K562 (cell line): ENCODE measurements around the gene VWA5B1. TPM values are rescaled to one million over a fixed set of nuclear protein-coding genes. Genes with fewer than 3 reads are reported as not detected.

Experiments
- ATAC-seq: fragments of 200-7000 bp; cut with Tn5 transposase; 3 replicates; pipeline ENCODE4 v1.9.1; 2020; ENCODE audit warnings: moderate library complexity
- BruUV-seq: library from RNA; stranded (reverse); fragments of 400-500 nt; replicated peaks from 2 replicates; lab custom pipeline; 2021; lab: Mats Ljungman, UMichigan
- CTCF ChIA-PET: fragments of 300-600 bp; formaldehyde crosslinking; extraction: SDS; loops from one replicate; lab custom pipeline; 2021; ENCODE audit warnings: low intra/inter-chr PET ratio; lab: Yijun Ruan, JAX
- POLR2A ChIA-PET: fragments of 300-600, 350-650 bp; sonication (Branson Sonifier 250); formaldehyde crosslinking; extraction: SDS; loops from one replicate; lab custom pipeline; 2021; ENCODE audit warnings: antibody characterized with exemption, inconsistent platforms; lab: Yijun Ruan, JAX
- DNase-seq, 4 experiments: peaks; one replicate each; pipeline versions ENCODE4 v3.0.0 to v3.0.0-alpha.2; 2011 to 2018; ENCODE audit warnings: low spot score in 3 of 4, mixed read lengths in 3 of 4; ENCODE audit errors: extremely low read depth in 1 of 4
- FAIRE-seq: peaks from 2 replicates; lab custom pipeline; 2011; peaks lifted over from hg19 to GRCh38; lab: Jason Lieb, UNC
- H2AFZ ChIP-seq: 2 replicates; pipeline ENCODE4 v1.6.0; 2011; ENCODE audit warnings: low read depth, low read length, control low read depth, inconsistent platforms
- H3K27ac ChIP-seq: fragments of 200-600 bp; 3 replicates; pipeline ENCODE4 v1.8.0; 2011; ENCODE audit warnings: low read depth, mild to moderate bottlenecking, control low read depth, inconsistent platforms, low read length, moderate library complexity, mixed read lengths; ENCODE audit errors: extremely low read depth
- H3K27me3 ChIP-seq, 2 experiments: fragments of 300-600 bp in 1 of 2; 2 replicates in 1 of 2; 3 replicates in 1 of 2; pipeline versions ENCODE4 v1.6.0 to v1.8.0; 2011; ENCODE audit warnings: inconsistent platforms in 2 of 2, low read length in 2 of 2, mild to moderate bottlenecking in 1 of 2, mixed read lengths in 1 of 2, moderate library complexity in 1 of 2; ENCODE audit not compliant: control insufficient read depth in 2 of 2, insufficient read depth in 2 of 2
- H3K36me3 ChIP-seq: fragments of 300-600 bp; 3 replicates; pipeline ENCODE4 v1.8.0; 2011; ENCODE audit warnings: mild to moderate bottlenecking, low read length, inconsistent platforms; ENCODE audit not compliant: control insufficient read depth, insufficient read depth
- H3K4me1 ChIP-seq, 2 experiments: fragments of 200-600 bp in 1 of 2; replicated peaks in 1 of 2; 2 replicates in 1 of 2; 3 replicates in 1 of 2; pipeline versions ENCODE4 v1.5.1 to v1.8.0; 2011; ENCODE audit warnings: inconsistent platforms in 2 of 2, low read length in 2 of 2, mild to moderate bottlenecking in 1 of 2, mixed read lengths in 1 of 2, moderate library complexity in 1 of 2; ENCODE audit not compliant: control insufficient read depth in 2 of 2, insufficient read depth in 2 of 2
- H3K4me2 ChIP-seq: 2 replicates; pipeline ENCODE4 v1.6.1; 2011; ENCODE audit warnings: low read length, control low read depth, inconsistent platforms, mixed read lengths; ENCODE audit not compliant: insufficient read depth
- H3K4me3 ChIP-seq: fragments of 200-600 bp; sonication (generic), shearing (Covaris generic); 2 replicates; pipeline ENCODE4 v1.5.1; 2016; ENCODE audit warnings: control low read depth, inconsistent platforms
- H3K79me2 ChIP-seq: fragments of 200-600 bp; 3 replicates; pipeline ENCODE4 v1.8.0; 2011; ENCODE audit warnings: low read length, inconsistent platforms; ENCODE audit not compliant: control insufficient read depth, insufficient read depth
- H3K9ac ChIP-seq, 2 experiments: 2 replicates each; pipeline versions ENCODE4 v1.6.0 to v1.6.1; 2011; ENCODE audit warnings: low read depth in 2 of 2, low read length in 2 of 2, control low read depth in 1 of 2, inconsistent platforms in 1 of 2, mild to moderate bottlenecking in 1 of 2, mixed read lengths in 1 of 2; ENCODE audit not compliant: insufficient read depth in 1 of 2
- H3K9me1 ChIP-seq: one replicate; pipeline ENCODE4 v1.6.0; 2011; ENCODE audit warnings: inconsistent platforms, mild to moderate bottlenecking, low read length, moderate library complexity; ENCODE audit not compliant: control insufficient read depth, insufficient read depth
- H3K9me3 ChIP-seq: replicated peaks from 2 replicates; pipeline ENCODE4 v1.5.1; 2011; ENCODE audit warnings: low read depth, low read length, inconsistent platforms; ENCODE audit not compliant: control insufficient read depth, insufficient read depth
- H4K20me1 ChIP-seq: replicated peaks from 2 replicates; pipeline ENCODE4 v1.6.1; 2011; ENCODE audit warnings: low read length, inconsistent platforms, mixed read lengths; ENCODE audit not compliant: control insufficient read depth, insufficient read depth
- ATF6 ChIP-seq: sonication (generic); formaldehyde crosslinking; IDR thresholded peaks from 2 replicates; pipeline ENCODE4 v1.4.0; 2020; ENCODE audit warnings: mild to moderate bottlenecking, missing genetic modification reagents
- E2F8 ChIP-seq: fragments of 450-650 bp; IDR thresholded peaks from 2 replicates; pipeline ENCODE4 v1.7.1; 2018; ENCODE audit warnings: mild to moderate bottlenecking, low read depth; ENCODE audit not compliant: partially characterized antibody
- FUS ChIP-seq: fragments of 200-400 bp; formaldehyde crosslinking; optimal IDR thresholded peaks from 2 replicates; pipeline ENCODE3; 2017; ENCODE audit warnings: low read depth, low read length
- KLF13 ChIP-seq: fragments of 450-650 bp; IDR thresholded peaks from 2 replicates; pipeline ENCODE4 v1.6.1; 2016; ENCODE audit warnings: missing genetic modification characterization, low read depth, mild to moderate bottlenecking, missing compliant biosample characterization, moderate library complexity, borderline replicate concordance
- TEAD2 ChIP-seq: fragments of 450-650 bp; IDR thresholded peaks from 2 replicates; pipeline ENCODE4 v1.6.1; 2016; ENCODE audit warnings: missing genetic modification characterization, control low read depth, missing compliant biosample characterization
- ZNF551 ChIP-seq: fragments of 250-450 bp; sonication (Bioruptor Pico); IDR thresholded peaks from 2 replicates; pipeline ENCODE4 v1.5.0; 2021; ENCODE audit warnings: mild to moderate bottlenecking, moderate library complexity
- WGBS: fragments of 100-300 bp; shearing (Covaris generic); methylation state at CpG from one replicate; pipeline ENCODE4 v1.1.6; 2016; ENCODE audit warnings: low coverage, mixed read lengths; ENCODE audit not compliant: insufficient coverage; ENCODE audit errors: missing lambda C conversion rate; 5-methylcytosine and 5-hydroxymethylcytosine counted together
- in situ Hi-C: fragments of 300-500 bp; cut with MboI; formaldehyde crosslinking; loops from 4 replicates; pipeline ENCODE4 v1.15.0; 2018; ENCODE audit warnings: inconsistent platforms, mixed read lengths
- intact Hi-C: fragments of 100-400 bp; cut with micrococcal nuclease; formaldehyde crosslinking; loops from 2 replicates; pipeline ENCODE4 v1.14.2; 2022
- polyA plus RNA-seq, 8 experiments: library from polyadenylated mRNA; depleted of rRNA in 4 of 8; stranded (reverse) in 5 of 8; unstranded in 3 of 8; fragments of >200 nt; fragmentation: Nextera tagmentation in 2 of 8; fragmentation: Illumina TruSeq in 1 of 8; extraction: Ambion mirVana in 2 of 8; extraction: Trizol in 1 of 8; gene quantifications; 2 replicates each; pipeline versions ENCODE4 v1.2.1 to v1.2.3, GENCODE V29; 2011 to 2014; ENCODE audit warnings: inconsistent platforms in 1 of 8, missing spikeins in 1 of 8
- total RNA-seq, 7 experiments: library from RNA; depleted of rRNA in 6 of 7; stranded (reverse); fragments of >200 nt in 6 of 7; fragmentation: Illumina TruSeq in 2 of 7; extraction: Trizol in 2 of 7; gene quantifications; 2 replicates each; pipeline versions ENCODE4 v1.2.1 to v1.2.3, GENCODE V29; 2011 to 2021; ENCODE audit warnings: low replicate concordance in 1 of 7

Gene VWA5B1
- total and polyA plus RNA-seq, 9 of the 15 experiments (the other 6 are each of a cell fraction or from before 2014, with no cell fraction given), result not detected

GRCh38 chr1:20320704-20321103 is 30.0 kb downstream of the VWA5B1 start:
- BruUV-seq, result no TSS peak
- no peak overlapping the region for H3K4me3 ChIP-seq
- H3K9me3 ChIP-seq, result no peaks in the 10 kb centered on the region
- peaks cover 10% of the 10 kb centered on the region for H4K20me1 ChIP-seq
- POLR2A ChIA-PET, result no interaction called here
- CTCF ChIA-PET, result no interaction called here
- WGBS, result 0% methylated on average over 6 of the region's 6 CpGs
- no peak overlapping the region for H3K4me2 ChIP-seq
- no peak for DNase-seq
- H3K9ac ChIP-seq, result no peak overlapping the region
- H3K27ac ChIP-seq, result no peak overlapping the region
- in situ Hi-C loops (no loop called here), intact Hi-C loops (no loop called here)
- H3K79me2 ChIP-seq, result no peaks in the 10 kb centered on the region
- no peak for FAIRE-seq
- no peaks in the 10 kb centered on the region for H3K4me1 ChIP-seq
- H3K27me3 ChIP-seq, result peaks cover 58 to 90% of the 10 kb centered on the region in 2 experiments
- H3K9me1 ChIP-seq, result no peaks in the 10 kb centered on the region
- TF ChIP-seq KLF13 (tag) (no peak), TEAD2 (no peak), E2F8 (no peak), ZNF551 (CRISPR knock-in tag) (no peak), ATF6 (no peak), FUS (no peak)
- no peak for ATAC-seq
- H2AFZ ChIP-seq, result no peak overlapping the region
- H3K36me3 ChIP-seq, result no peaks in the 10 kb centered on the region
